Heart left ventricle (tissue), 16 donors: ENCODE measurements around the gene CNOT10. TPM values are rescaled to one million over a fixed set of nuclear protein-coding genes. Genes with fewer than 3 reads are reported as not detected.
"Not testable (repeated sequence)": the region's sequence is repeated elsewhere in the genome, so short reads cannot be mapped to it uniquely, and the experiment has no call there.

Source experiments
- ATAC-seq, 4 donors: fragments of 200-7000 bp; cut with Tn5 transposase; one replicate each; pipeline ENCODE4 v1.9.1; 2020 to 2022; ENCODE audit warnings: moderate library complexity in 4 of 4, mild to moderate bottlenecking in 3 of 4, moderate number of reproducible peaks in 1 of 4
- DNase-seq, 5 donors: peaks; one replicate each; pipeline ENCODE4 v3.0.0-alpha.2; 2020
- H3K27ac ChIP-seq, 12 donors: fragments of 200-600 bp; sonication (generic) in 4 of 12; one replicate each; pipeline versions ENCODE4 v1.5.0 to v1.8.0; 2016 to 2022; ENCODE audit warnings: mild to moderate bottlenecking in 2 of 12
- H3K27me3 ChIP-seq, 9 donors: fragments of 200-600 bp; sonication (generic) in 2 of 9; one replicate each; pipeline versions ENCODE4 v1.5.1 to v1.8.0; 2016 to 2022; ENCODE audit warnings: mild to moderate bottlenecking in 3 of 9
- H3K36me3 ChIP-seq, 9 donors: fragments of 200-600 bp; sonication (generic) in 2 of 9; one replicate each; pipeline versions ENCODE4 v1.5.0 to v1.8.0; 2018 to 2022; ENCODE audit warnings: mild to moderate bottlenecking in 2 of 9
- H3K4me1 ChIP-seq, 12 donors: fragments of 200-600 bp; sonication (generic) in 4 of 12; one replicate each; pipeline versions ENCODE4 v1.5.0 to v1.8.0; 2016 to 2022; ENCODE audit warnings: mild to moderate bottlenecking in 3 of 12
- H3K4me3 ChIP-seq, 12 donors: fragments of 200-600 bp; sonication (generic) in 4 of 12; one replicate each; pipeline versions ENCODE4 v1.5.0 to v1.8.0; 2017 to 2022; ENCODE audit warnings: mild to moderate bottlenecking in 9 of 12, moderate library complexity in 4 of 12
- H3K9me3 ChIP-seq, 12 donors: fragments of 200-600 bp; sonication (generic) in 4 of 12; one replicate each; pipeline versions ENCODE4 v1.5.0 to v1.8.0; 2016 to 2022; ENCODE audit warnings: mild to moderate bottlenecking in 1 of 12
- CTCF ChIP-seq, 12 donors: fragments of 200-600 bp; sonication (generic) in 4 of 12; IDR thresholded peaks; one replicate each; pipeline versions ENCODE4 v1.5.0 to v1.8.0; 2018 to 2022; ENCODE audit warnings: antibody characterized with exemption in 12 of 12, mild to moderate bottlenecking in 5 of 12
- POLR2A ChIP-seq, 2 donors: fragments of 450-650 bp; IDR thresholded peaks; one replicate each; pipeline ENCODE4 v1.6.1; 2017; ENCODE audit warnings: antibody characterized with exemption in 2 of 2, mild to moderate bottlenecking in 2 of 2, moderate library complexity in 2 of 2
- WGBS, 4 donors: extraction: QIAGEN DNeasy Blood & Tissue Kit in 2 of 4; methylation state at CpG; one replicate each; pipeline versions ENCODE4 v1.1.5 to v1.1.7; 2013 to 2018; 5-methylcytosine and 5-hydroxymethylcytosine counted together
- intact Hi-C, 10 donors: fragments of 100-400 bp; cut with DNase I; formaldehyde crosslinking; loops; one replicate each; pipeline versions ENCODE4 v1.11.1 to v1.14.2; 2022
- polyA plus RNA-seq, 2 donors: library from polyadenylated mRNA; stranded (reverse); fragments of 200-250 nt; gene quantifications; one replicate each; pipeline ENCODE4 v1.2.3, GENCODE V29; 2013
- total RNA-seq, 9 donors: library from RNA; depleted of rRNA in 2 of 9; stranded (reverse); fragments of >200 nt in 2 of 9; fragmentation: NEBNext Ultra II Directional in 3 of 9; extraction: Animal tissue kit (Norgen Biotek cat#: 25700) in 3 of 9; gene quantifications; one replicate each; pipeline versions ENCODE4 v1.1.0 to v1.2.4, GENCODE V29; 2016 to 2023
- donor health status: ischemic (EF 13 %, LVEDD 7.1; RV severe dilation, severe dysfunction).
- donor health status: healthy with polysubstance abuse.
- donor health status: DM: no; HTN: yes; CAD: no.
- donor health status: DM: no; HTN: no; CAD: no.
- donor health status: ischemic (EF 25% LVEDD 6.9; RV normal size, moderate dysfunction).
- donor health status: ischemic (EF 25% LVEDD 5.7; RV mildly dilated, moderate dysfunction).
- donor health status: healthy.
- donor health status: DM: yes; HTN: yes; CAD: no.
- donor health status: ischemic (EF 35%, LVEDD 5.7; RV mildly dilated, moderate dysfunction).
- donor health status: nonischemic (EF 11% LVEDD 7.7; RV severe dilation, severe dysfunction).
- donor health status: DM: yes; HTN: yes; CAD: no.
- donor health status: PGD.
- donor health status: ischemic (EF 29% LVEDD 5.4; RV normal size, mild dysfunction).
- donor health status: nonischemic (EF 23%, LVEDD 6.1; RV moderate dilation, normal function).

CNOT10 gene
- total and polyA plus RNA-seq, 11 donors: 6.3 to 23.3 (median 15.9) TPM

DNA sequence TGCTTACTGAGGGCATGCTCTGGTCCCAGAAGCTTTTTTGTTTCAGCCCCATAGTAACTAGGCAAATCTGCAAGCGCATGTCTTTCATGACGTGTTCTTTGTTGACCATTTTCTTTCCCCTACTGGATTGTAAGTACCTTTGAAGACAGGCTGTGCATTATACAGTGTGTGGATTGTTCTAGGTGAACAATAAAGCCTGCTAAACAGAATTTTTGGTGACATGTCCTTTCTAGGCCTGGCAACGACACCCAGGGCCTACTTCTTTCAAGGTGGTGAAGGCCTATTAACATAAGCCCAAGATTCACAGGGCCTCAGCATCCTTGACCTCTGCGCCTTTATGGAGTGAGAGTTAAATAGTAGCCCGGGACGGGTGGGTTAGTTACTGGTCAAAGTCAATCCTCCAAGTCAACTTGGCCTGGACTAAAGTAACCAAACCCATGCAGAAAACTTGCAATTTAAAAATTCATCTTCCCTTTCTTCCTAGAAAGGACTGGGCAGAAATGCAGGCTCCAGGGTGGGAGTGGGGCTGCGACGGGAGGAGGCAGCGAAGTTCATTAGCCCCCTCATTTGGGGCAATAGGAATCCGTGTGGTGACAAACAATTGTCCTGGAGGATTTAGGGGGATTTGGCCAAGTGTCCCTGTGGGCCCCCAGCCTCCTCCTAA is 95.2 kb downstream of the CNOT10 start:
- H3K9me3 ChIP-seq: no peaks in the 10 kb centered on the region
- H3K4me1 ChIP-seq: peaks cover 0 to 16% (median 3%) of the 10 kb centered on the region in 12 donors
- TF ChIP-seq CTCF (IDR thresholded peaks at IDR 0.05) (no peak), POLR2A (IDR thresholded peaks at IDR 0.05) (no peak)
- no peaks in the 10 kb centered on the region for H3K27me3 ChIP-seq
- WGBS, 4 donors: 91 to 94% (median 92%) methylated on average over 10 of the region's 10 CpGs
- intact Hi-C loops: loop anchor here in 2 of 10 donors (5.0 to 10.0 kb wide), 3 partner anchors 43 to 268 kb away; no protein-coding TSS in a partner anchor
- H3K36me3 ChIP-seq: peaks cover 0 to 7% (median 0%) of the 10 kb centered on the region in 9 donors
- no peak overlapping the region for H3K27ac ChIP-seq
- DNase-seq (no peak), ATAC-seq (no peak)
- H3K4me3 ChIP-seq: peak overlapping the region in 8 of 12 donors; percentile 50 to 70 (median 60)

DNA sequence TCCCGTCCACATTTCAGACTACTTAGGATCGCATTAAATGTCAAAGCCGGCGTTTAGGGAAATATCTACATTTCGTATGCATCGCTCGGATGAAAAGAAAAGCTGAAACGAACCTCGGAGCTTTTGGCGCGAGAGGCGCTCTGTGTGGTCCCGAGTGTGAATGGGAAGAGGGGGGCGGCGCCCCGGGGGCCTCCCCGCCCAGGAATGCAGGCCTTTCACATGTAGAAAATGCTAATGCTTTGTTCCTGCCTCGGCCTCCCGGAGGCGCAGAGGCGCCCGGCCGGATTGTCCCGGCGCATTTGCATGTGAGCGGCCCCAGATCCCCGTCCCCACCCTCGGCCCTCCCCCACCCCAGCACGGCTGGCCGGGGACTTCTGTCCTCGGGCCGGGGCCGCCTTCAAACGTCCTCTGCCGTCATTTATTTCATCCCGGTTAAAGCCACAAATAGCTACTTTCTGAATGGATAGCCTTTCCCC is 95.8 kb downstream of the CNOT10 start:
- intact Hi-C loops: loop anchor here in 2 of 10 donors (5.0 to 10.0 kb wide), 3 partner anchors 43 to 268 kb away; no protein-coding TSS in a partner anchor
- Histone ChIP-seq H3K27me3 (no peaks in the 10 kb centered on the region), H3K4me1 (peaks cover 0 to 16% (median 3%) of the 10 kb centered on the region in 12 donors), H3K27ac (peak overlapping the region in 2 of 12 donors; percentile 28 to 31), H3K9me3 (no peaks in the 10 kb centered on the region), H3K4me3 (peak overlapping the region; percentile 31 to 70 (median 55)), H3K36me3 (peaks cover 0 to 3% (median 0%) of the 10 kb centered on the region in 9 donors)
- no peak for TF ChIP-seq CTCF (IDR thresholded peaks at IDR 0.05)
- peak in 3 of 4 donors; percentile 29 to 63 (median 57) for ATAC-seq
- peak; percentile 17 to 64 (median 42) for DNase-seq
- 8 to 10% (median 9%) methylated on average over 31 to 36 of the region's 36 CpGs for WGBS, 4 donors

GRCh38 chr3:32781211-32781968 is 96.4 kb downstream of the CNOT10 start:
- TF ChIP-seq POLR2A (IDR thresholded peaks at IDR 0.05) (no peak), CTCF (IDR thresholded peaks at IDR 0.05) (peak; percentile 70 to 92 (median 80))
- intact Hi-C loops: loop anchor here in 2 of 10 donors (5.0 to 10.0 kb wide), 3 partner anchors 44 to 269 kb away; no protein-coding TSS in a partner anchor
- 2 to 6% (median 2%) methylated on average over 24 to 59 of the region's 59 CpGs for WGBS, 4 donors
- H3K9me3 ChIP-seq: no peaks in the 10 kb centered on the region
- no peaks in the 10 kb centered on the region for H3K27me3 ChIP-seq
- peak overlapping the region in 3 of 12 donors; percentile 0 to 31 (median 28) for H3K27ac ChIP-seq
- H3K4me1 ChIP-seq: peaks cover 0 to 15% (median 3%) of the 10 kb centered on the region in 12 donors
- peak overlapping the region; percentile 31 to 70 (median 55) for H3K4me3 ChIP-seq
- DNase-seq: peak; percentile 53 to 88 (median 75)
- no peaks in the 10 kb centered on the region for H3K36me3 ChIP-seq
- ATAC-seq: peak; percentile 51 to 98 (median 92)

- H3K27me3 ChIP-seq, H3K9me3 ChIP-seq, DNase-seq, H3K27ac ChIP-seq, ATAC-seq, H3K36me3 ChIP-seq: not testable (repeated sequence)
- intact Hi-C loops: loop anchor here in 2 of 10 donors (5.0 to 10.0 kb wide), 3 partner anchors 45 to 270 kb away; no protein-coding TSS in a partner anchor
- WGBS, 4 donors: 91 to 93% (median 92%) methylated on average over 9 of the region's 9 CpGs
- Histone ChIP-seq H3K4me1 (peaks cover 0 to 14% (median 3%) of the 10 kb centered on the region in 12 donors), H3K4me3 (peak overlapping the region in 4 of 12 donors; percentile 54 to 63 (median 57))
Observed at GRCh38 chr3:32781969-32782270, 96.9 kb downstream of the CNOT10 start.
